Measurements from ENCODE around the gene DIP2B. TPM values are rescaled to one million over a fixed set of nuclear protein-coding genes. Genes with fewer than 3 reads are reported as not detected.
"Not testable (repeated sequence)": the region's sequence is repeated elsewhere in the genome, so short reads cannot be mapped to it uniquely, and the experiment has no call there.

DIP2B gene
- total and polyA plus RNA-seq, 10 donors: 5.6 to 96.4 (median 61.6) TPM

- Histone ChIP-seq H3K4me3 (no peak overlapping the region), H3K36me3 (peaks cover 0 to 16% (median 0%) of the 10 kb centered on the region in 6 donors), H3K4me1 (peaks cover 0 to 80% (median 25%) of the 10 kb centered on the region in 6 donors), H3K27ac (no peak overlapping the region), H3K27me3 (replicated peaks in 1 of 7) (no peaks in the 10 kb centered on the region), H3K9me3 (no peaks in the 10 kb centered on the region)
- no peak for DNase-seq
- 94 to 97% (median 96%) methylated on average over 11 of the region's 11 CpGs for WGBS, 5 donors
- TF ChIP-seq POLR2A (IDR thresholded peaks at IDR 0.05): no peak
- TF ChIP-seq, protein P1, sequence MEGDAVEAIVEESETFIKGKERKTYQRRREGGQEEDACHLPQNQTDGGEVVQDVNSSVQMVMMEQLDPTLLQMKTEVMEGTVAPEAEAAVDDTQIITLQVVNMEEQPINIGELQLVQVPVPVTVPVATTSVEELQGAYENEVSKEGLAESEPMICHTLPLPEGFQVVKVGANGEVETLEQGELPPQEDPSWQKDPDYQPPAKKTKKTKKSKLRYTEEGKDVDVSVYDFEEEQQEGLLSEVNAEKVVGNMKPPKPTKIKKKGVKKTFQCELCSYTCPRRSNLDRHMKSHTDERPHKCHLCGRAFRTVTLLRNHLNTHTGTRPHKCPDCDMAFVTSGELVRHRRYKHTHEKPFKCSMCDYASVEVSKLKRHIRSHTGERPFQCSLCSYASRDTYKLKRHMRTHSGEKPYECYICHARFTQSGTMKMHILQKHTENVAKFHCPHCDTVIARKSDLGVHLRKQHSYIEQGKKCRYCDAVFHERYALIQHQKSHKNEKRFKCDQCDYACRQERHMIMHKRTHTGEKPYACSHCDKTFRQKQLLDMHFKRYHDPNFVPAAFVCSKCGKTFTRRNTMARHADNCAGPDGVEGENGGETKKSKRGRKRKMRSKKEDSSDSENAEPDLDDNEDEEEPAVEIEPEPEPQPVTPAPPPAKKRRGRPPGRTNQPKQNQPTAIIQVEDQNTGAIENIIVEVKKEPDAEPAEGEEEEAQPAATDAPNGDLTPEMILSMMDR (IDR thresholded peaks at IDR 0.05 in 8 of 11, conservative IDR thresholded peaks at IDR 0.05 in 3 of 11): no peak
- no peak for TF ChIP-seq POLR2AphosphoS5 (IDR thresholded peaks at IDR 0.05)
- intact Hi-C loops (cut with DNase I; ENCODE audit: low total_unique reads): no loop called here
Observed at GRCh38 chr12:50556273-50556672, 51.5 kb downstream of the DIP2B start.

GRCh38 chr12:50556796-50557195 lies 52.0 kb downstream of the DIP2B start:
- peaks cover 0 to 16% (median 0%) of the 10 kb centered on the region in 6 donors for H3K36me3 ChIP-seq

GRCh38 chr12:50557421-50557820 lies 52.6 kb downstream of the DIP2B start:
- DNase-seq: no peak
- no peaks in the 10 kb centered on the region for H3K9me3 ChIP-seq
- H3K36me3 ChIP-seq: peaks cover 0 to 16% (median 0%) of the 10 kb centered on the region in 6 donors
- H3K4me3 ChIP-seq: no peak overlapping the region
- no peak overlapping the region for H3K27ac ChIP-seq
- intact Hi-C loops (cut with DNase I; ENCODE audit: low total_unique reads): no loop called here
- H3K27me3 ChIP-seq (replicated peaks in 1 of 7): no peaks in the 10 kb centered on the region
- TF ChIP-seq POLR2AphosphoS5 (IDR thresholded peaks at IDR 0.05): no peak
- TF ChIP-seq, protein P1 (IDR thresholded peaks at IDR 0.05 in 8 of 11, conservative IDR thresholded peaks at IDR 0.05 in 3 of 11): no peak
- TF ChIP-seq POLR2A (IDR thresholded peaks at IDR 0.05): no peak
- 95 to 100% (median 96%) methylated on average over 2 of the region's 2 CpGs for WGBS, 5 donors
- H3K4me1 ChIP-seq: peaks cover 0 to 86% (median 30%) of the 10 kb centered on the region in 6 donors

More at GRCh38 chr12:50556796-50557195, 52.0 kb downstream of the DIP2B start:
- H3K9me3 ChIP-seq; intact Hi-C loops (cut with DNase I; ENCODE audit: low total_unique reads); H3K27me3 ChIP-seq (replicated peaks in 1 of 7); H3K4me3 ChIP-seq; H3K27ac ChIP-seq; DNase-seq: not testable (repeated sequence)
- H3K4me1 ChIP-seq: peaks cover 0 to 80% (median 27%) of the 10 kb centered on the region in 6 donors
- 92 to 96% (median 92%) methylated on average over 7 of the region's 7 CpGs for WGBS, 5 donors

DNA sequence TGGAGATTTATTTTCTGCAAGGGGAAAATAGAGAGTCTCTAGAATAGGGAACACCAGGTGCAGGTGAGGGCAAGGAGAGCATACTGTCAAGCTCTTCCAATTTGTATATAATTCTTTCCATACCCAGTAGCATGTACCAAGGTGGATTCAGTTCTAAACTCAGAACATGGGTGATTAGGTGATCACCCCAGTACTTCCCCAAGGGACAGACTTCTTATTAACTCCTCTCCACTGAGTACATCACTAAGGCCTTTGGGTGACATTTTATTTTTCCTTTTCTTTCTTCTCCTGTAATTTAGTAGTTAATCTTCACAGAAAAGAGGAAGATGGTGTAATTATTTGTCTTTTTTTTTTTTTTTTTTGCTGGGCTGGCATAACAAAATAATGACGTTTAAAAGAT lies 54.2 kb downstream of the DIP2B start:
- TF ChIP-seq POLR2A (IDR thresholded peaks at IDR 0.05): no peak
- TF ChIP-seq POLR2AphosphoS5 (IDR thresholded peaks at IDR 0.05): no peak
- TF ChIP-seq, protein P1 (IDR thresholded peaks at IDR 0.05 in 8 of 11, conservative IDR thresholded peaks at IDR 0.05 in 3 of 11): no peak
- 14 to 28% (median 16%) methylated on average over 1 of the region's 1 CpG for WGBS, 5 donors
- DNase-seq: no peak
- Histone ChIP-seq H3K9me3 (no peaks in the 10 kb centered on the region), H3K27me3 (replicated peaks in 1 of 7) (no peaks in the 10 kb centered on the region), H3K36me3 (peaks cover 0 to 7% (median 0%) of the 10 kb centered on the region in 6 donors), H3K4me3 (no peak overlapping the region), H3K27ac (no peak overlapping the region), H3K4me1 (peaks cover 0 to 91% (median 36%) of the 10 kb centered on the region in 6 donors)
- intact Hi-C loops (cut with DNase I; ENCODE audit: low total_unique reads): no loop called here

Data from spleen (tissue), 11 donors.